A204.1 (cell line): ENCODE data around the gene VASP.
A peak's percentile ranks its signal among the peaks of the same experiment; 100 is the strongest.

Experiments
- FAIRE-seq: peaks from 2 replicates; lab custom pipeline; 2012; peaks lifted over from hg19 to GRCh38; lab: Jason Lieb, UNC

VASP gene

DNA sequence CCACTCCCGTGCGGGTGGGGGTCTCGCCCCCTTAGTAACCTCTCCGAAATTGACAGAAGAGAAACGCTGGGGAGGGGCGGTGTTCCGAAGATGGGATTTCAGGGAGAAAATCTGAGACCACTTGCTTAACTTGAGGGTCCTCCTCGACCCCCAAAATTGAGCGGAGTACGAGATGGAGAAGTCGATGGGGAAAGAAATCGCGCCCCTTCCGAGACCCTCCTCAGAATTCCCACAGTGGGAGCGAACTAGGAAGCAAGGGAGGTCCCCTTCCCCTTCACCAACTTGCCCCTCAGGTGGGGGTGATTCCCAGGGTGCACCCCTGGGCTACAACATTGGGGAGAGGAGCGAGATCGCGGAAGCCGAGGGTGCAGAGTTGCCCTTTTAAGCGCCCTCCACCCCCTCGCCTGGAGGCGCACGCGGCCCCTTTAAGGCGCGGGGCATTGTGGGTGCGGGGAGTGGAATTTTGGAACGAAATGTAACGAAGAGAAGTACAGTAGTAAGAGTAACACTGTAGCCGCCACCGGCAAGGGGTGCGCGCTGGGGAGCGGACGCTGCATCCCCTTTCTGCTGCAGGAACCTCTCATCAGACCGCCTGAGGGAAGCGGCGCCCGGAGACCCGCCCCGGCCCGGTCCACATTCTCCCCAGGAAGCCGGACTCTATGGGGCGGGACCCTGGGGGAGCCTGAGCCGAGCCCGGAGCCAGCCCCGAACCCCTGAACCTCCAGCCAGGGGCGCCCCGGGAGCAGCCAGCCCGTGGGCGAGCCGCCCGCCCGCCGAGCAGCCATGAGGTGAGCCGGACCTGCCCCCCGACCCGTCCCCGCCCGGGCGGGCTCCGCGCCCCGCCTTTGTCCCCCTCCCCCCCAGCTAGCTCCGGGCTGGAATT lies at the start of gene VASP:
VASP (plus strand) TSS at position 491 of the 883 bp plus-strand sequence; CDS start at position 784, 293 bp downstream.
- peak; percentile 27 for FAIRE-seq

DNA sequence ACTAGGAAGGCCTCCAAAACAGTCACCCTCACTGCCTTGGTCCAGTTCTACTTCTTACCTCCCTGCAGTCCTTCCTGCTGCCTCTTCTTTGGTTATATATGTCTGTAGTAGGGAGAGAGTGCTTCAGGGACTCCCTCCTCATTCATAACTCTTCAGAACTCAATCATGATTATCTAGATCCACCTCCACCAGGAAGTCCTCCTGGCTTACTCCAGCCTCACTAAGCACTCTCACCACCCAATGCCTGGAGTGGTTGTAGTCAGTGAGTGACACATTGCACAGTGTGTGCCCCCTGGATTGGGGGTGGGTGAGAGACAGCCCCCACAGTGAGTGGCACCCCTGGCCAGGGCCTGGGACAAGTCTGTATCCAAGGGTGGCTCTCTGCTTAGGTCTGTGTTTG lies 49.5 kb upstream of the VASP start:
- no peak for FAIRE-seq

DNA sequence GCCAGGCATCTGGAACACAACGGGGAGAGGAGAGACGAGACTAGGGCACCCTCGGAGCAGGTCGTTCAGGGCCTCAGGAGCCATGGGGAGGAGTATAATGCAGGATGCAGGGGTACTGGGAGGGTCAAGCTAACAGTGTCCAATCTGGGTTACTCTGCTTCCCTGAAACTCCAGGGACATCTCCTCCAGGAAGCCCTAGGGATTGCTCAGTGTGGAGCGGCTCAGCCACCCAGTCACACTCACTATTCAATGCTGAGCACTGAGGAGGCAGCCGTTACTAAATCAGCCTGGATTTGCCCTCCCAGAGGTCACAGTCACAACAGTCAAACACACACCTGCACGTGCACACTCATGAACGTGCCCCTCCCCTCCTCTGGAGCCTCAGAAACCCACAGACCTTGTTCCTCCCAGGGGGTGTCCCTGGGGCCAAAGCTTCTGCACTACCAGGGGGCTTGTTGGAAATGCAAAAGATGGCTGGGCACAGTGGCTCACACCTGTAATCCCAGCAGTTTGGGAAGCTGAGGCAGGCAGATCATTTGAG lies 46.4 kb upstream of the VASP start:
- FAIRE-seq: no peak

DNA sequence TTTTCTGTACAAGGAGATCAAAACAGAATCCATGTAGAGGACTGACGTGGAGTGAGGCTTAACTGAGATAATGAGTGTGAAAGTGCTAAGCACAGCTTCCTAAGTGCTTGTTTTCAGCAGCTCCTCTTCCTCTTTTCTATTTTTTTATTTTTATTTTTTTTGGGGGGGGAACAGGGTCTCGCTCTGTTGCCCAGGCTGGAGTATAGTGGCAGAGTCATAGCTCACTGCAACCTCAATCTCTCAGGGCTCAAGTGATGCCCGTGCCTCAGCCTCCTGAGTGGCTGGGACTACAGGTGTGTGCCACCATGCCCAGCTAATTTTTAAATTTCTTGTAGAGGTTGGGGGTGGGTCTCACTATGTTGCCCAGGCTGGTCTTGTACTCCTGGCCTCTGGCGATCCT lies 45.1 kb upstream of the VASP start:
- FAIRE-seq: no peak

DNA sequence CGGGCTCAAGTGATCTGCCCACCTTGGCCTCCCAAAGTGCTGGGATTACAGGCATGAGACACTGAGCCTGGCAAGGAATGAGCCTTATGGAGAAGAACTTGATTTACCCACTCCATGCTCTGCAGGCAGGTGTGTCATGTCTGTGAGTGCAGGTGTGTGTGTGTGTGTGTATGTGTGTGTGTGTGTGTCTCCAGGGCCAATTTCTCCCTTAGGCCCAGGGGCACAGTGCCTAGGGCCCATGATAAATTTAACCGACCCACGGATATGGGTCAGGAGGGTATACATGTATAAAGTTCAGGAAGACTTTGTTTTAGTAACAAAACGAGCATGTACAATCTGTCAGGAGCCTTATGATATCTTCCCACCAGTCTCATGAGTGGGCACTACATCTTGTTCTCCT lies 44.0 kb upstream of the VASP start:
- FAIRE-seq: no peak

DNA sequence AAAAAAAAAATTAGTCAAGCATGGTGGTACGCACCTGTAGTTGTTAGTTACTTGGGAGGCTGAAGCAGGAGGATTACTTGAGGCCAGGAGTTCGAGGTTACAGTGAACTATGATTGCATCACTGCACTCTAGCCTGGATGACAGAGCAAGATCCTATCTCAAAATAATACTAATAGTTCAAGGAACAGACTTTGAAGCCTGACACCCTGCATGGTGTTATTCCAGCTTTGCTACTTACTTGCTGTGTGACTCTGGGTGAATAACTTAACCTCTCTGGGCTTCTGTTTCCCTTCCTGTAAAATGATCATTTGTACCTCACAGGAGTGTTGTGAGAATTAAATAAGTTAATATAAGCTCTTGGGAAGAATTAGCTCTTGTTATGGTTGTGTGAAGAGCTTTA lies 43.0 kb upstream of the VASP start:
- no peak for FAIRE-seq

DNA sequence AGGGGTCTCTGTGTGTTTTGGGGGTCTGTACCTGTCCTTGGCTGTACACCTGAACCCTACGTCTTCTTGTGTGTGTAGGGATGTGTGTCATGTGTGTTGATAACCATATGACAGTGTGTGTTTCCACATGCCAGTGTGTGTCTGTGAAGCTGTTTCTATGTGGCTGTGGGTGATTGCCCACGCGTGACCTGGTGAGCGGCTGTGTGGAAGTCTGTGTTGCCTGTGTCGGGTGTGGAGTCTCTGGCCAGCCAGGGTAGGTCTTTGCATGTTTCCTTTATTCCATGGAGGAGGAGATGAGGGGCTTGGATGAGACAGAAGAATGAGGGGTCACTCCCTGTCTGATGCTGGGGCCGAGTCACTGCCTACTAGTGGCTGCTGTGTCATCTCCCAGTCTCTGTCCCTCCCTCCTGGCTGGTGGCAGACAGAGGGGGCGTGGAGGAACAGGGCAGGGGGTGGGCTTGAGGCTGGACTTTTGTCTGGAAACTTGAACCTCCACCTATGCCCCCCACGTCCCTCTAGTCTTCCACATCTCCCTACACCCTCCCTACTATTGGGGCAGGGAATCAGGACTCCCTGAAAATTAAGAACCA lies 42.3 kb upstream of the VASP start:
- no peak for FAIRE-seq

DNA sequence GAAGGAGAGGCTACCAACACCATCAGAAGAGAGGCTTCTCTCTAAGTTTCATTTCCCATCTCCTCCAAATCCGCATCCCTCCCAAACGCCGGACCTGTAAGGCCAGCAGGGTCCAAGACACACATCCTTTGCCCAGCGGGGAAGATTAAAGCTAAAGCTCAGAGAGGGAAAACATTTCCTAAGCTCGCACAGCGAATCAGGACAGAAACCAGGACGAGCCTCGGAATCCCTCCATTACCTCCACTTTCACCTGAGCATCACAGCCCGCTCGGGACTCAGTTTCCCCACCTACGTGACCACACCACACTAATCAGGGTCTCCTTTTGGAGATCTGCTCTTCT lies 40.2 kb upstream of the VASP start:
- FAIRE-seq: no peak

DNA sequence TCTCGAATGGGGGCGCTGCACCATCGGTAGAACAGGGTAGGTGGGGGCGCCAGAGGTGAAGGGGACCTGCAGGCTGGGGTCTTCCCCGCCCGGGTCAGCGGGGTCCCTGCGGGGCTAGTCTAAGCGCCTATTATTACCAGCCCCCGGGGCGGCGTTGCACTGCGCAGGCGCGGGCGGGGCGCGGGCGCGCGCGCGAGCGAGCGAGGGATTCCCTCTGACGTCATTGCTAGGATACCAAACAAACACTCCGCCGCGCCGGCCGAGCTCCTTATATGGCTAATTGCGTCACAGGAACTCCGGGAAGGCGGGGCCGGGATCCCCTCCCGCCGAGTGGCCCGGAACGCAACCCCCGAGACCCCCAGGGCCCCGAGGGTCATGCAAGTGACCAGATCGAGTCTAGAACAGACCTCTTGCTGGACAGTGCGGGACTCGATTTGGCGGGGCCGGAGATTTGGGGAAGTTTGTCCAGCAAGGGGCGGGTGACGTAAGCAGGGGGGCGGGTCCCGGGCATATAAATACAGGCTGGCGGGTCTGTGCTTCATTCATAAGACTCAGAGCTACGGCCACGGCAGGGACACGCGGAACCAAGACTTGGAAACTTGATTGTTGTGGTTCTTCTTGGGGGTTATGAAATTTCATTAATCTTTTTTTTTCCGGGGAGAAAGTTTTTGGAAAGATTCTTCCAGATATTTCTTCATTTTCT lies 39.7 kb upstream of the VASP start, which contains the start of gene FOSB:
FOSB (plus strand) TSS at position 541 of the 703 bp plus-strand sequence. CDS start 591 bp downstream, outside the sequence.
- no peak for FAIRE-seq

DNA sequence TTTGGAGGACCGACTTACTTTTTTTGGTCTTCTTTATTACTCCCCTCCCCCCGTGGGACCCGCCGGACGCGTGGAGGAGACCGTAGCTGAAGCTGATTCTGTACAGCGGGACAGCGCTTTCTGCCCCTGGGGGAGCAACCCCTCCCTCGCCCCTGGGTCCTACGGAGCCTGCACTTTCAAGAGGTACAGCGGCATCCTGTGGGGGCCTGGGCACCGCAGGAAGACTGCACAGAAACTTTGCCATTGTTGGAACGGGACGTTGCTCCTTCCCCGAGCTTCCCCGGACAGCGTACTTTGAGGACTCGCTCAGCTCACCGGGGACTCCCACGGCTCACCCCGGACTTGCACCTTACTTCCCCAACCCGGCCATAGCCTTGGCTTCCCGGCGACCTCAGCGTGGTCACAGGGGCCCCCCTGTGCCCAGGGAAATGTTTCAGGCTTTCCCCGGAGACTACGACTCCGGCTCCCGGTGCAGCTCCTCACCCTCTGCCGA lies 39.1 kb upstream of the VASP start:
- no peak for FAIRE-seq

DNA sequence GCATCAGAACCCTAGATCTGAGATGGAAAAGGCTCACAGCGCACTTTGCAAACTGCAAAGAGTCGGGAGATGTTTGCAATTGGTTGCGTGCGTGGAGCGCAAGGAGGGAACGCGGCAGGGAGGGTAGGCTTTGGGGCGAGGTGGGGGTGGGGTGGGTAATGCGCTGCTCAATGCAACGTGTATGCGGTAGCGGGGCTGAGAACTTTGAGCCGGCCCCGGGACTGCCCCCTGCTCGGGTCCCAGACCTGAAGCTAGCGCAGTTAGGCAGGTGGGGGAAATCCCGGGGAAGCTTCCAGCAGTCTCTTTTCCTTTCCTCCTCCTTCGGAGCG lies 38.5 kb upstream of the VASP start:
- no peak for FAIRE-seq

DNA sequence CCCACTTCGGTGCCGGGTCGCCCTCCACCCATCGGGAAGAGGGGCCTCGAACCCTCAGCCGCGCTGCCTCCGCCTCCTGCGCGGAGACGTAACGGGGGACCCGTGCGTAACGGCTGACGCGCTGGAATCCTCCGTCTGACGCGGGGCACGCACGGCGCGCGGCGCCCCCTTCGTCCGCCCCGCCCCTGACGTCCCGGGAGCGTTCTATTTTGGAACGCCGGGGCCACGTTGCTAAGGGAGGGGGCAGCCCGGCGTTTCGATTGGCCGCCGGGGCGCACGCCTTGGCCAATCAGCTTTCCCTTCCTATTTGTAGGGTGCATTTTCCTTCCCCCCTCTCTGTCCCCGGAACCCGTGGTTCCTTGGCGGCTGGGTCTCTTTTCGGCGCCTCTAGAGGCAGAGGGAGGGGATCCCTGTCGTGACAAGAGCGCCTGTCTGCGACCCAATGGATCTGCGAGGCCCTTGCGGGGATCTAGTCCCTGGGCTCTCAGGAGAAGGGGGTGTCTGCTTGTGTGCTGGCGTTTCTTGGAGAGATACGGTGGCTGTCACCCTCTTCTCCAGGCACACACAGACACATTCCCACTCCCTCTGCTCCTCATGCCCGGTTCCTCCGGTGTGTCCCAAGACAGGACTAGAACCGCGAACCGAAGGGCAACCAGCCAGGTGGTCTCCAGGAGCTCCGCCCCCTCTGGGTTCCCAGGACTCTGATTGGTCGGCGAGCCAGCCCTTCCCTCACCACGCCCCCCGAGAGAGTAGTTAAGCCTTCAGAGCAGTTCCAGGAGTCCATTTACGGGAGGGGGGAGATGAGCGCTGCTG lies 37.9 kb upstream of the VASP start:
- FAIRE-seq: peak; percentile 78

DNA sequence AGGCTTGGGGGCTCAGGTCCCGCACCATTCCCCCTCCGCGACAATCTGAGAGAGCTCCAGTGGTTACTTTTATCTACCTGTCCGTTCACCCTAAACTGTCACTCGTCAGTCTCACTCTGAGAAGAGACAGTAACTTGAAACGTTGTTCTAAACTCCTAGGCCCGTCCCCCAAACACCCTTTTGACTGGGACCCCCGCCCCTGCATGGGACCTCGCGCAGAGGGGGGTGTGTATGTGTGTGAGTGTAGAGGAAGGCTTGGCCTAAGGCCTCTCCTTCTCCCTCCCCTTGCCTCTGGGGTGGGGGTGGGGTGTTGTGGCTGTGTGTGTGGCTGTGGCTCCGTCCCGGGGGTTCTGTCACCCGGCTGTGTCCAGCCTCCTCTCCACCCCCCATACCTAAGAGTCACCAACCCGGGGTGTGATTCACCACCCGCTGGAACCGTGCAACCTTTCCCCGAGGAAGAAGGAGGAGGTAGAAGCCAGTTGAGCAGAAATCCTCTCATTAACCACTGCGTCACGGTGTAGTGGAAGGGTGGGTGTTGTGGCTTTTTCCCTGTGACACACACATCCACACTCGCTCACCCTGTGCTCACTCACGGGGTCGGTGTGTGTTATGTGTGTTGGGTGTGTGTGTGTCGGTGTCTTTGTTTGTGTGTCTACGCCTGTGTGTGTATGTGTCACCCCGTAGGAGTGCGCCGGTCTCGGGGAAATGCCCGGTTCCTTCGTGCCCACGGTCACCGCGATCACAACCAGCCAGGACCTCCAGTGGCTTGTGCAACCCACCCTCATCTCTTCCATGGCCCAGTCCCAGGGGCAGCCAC lies 37.1 kb upstream of the VASP start:
- no peak for FAIRE-seq

DNA sequence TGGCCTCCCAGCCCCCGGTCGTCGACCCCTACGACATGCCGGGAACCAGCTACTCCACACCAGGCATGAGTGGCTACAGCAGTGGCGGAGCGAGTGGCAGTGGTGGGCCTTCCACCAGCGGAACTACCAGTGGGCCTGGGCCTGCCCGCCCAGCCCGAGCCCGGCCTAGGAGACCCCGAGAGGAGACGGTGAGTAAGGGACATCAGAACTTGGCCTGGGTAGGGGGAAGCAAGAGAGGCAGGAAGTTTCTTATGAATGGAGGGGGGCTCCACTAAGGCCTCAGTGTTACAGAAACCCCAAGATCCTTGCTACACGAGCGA lies 36.6 kb upstream of the VASP start:
- no peak for FAIRE-seq

DNA sequence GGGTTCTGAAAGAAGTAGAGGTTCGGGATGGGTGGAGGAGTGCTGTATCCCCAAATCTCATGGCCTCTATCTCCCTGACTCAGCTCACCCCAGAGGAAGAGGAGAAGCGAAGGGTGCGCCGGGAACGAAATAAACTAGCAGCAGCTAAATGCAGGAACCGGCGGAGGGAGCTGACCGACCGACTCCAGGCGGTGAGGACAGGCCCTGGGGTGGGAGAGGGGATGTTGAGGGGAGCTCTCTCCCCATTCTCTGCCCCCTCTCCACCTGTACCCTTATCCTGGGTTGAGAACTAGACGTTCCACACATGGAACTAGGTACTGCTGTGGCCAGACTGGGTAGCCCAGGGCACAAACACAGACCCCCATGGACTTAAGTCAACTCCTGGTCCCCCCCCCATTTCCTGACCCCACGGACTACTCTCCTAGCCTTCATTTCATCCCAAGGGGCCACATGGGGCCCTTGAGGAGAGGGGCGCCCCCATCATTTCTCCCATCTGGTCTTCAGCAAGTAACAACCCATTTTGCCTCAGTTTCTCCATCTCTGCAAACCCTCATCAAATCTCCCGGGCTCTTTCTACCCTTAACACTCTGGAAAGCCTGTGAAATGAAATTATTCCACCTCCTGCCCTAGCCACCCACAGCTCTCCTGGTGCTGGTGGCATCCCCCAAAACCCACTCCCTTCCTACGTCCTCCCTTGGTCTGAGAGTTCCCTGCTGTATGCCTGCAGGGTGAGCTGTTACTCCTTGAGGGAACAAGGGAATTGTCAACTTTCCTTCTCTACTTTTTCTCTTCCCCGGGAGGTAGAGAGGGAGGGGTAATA lies 36.0 kb upstream of the VASP start:
- FAIRE-seq: no peak

DNA sequence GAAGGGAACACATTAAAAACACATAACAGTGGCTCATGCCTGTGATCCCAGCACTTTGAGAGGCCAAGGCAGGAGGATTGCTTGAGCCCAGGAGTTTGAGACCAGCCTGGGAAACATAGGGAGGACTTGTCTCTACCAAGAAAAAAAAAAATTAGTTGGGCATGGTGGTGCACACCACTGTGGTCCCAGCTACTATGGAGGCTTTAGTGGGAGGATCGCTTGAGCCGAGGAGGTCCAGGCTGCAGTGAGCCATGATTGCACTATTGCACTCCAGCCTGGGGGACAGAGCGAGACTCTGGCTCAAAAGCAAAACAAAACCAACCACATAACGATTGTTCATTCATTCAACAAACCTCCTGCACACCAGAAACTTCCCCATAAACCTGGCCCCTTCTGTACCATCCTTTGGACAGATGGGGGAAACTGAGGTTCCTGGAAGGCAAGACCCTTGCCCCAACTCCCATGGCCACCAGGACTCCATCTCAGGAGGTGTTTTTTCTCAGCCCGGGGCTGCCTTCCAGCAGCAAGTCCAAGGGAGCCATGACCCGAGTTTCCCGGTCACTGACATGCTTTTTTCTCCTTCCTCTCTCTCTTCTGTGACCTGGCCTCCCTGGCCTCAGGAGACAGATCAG lies 35.2 kb upstream of the VASP start:
- no peak for FAIRE-seq

DNA sequence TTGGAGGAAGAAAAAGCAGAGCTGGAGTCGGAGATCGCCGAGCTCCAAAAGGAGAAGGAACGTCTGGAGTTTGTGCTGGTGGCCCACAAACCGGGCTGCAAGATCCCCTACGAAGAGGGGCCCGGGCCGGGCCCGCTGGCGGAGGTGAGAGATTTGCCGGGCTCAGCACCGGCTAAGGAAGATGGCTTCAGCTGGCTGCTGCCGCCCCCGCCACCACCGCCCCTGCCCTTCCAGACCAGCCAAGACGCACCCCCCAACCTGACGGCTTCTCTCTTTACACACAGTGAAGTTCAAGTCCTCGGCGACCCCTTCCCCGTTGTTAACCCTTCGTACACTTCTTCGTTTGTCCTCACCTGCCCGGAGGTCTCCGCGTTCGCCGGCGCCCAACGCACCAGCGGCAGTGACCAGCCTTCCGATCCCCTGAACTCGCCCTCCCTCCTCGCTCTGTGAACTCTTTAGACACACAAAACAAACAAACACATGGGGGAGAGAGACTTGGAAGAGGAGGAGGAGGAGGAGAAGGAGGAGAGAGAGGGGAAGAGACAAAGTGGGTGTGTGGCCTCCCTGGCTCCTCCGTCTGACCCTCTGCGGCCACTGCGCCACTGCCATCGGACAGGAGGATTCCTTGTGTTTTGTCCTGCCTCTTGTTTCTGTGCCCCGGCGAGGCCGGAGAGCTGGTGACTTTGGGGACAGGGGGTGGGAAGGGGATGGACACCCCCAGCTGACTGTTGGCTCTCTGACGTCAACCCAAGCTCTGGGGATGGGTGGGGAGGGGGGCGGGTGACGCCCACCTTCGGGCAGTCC lies 34.5 kb upstream of the VASP start:
- no peak for FAIRE-seq

DNA sequence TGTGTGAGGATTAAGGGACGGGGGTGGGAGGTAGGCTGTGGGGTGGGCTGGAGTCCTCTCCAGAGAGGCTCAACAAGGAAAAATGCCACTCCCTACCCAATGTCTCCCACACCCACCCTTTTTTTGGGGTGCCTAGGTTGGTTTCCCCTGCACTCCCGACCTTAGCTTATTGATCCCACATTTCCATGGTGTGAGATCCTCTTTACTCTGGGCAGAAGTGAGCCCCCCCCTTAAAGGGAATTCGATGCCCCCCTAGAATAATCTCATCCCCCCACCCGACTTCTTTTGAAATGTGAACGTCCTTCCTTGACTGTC lies 34.0 kb upstream of the VASP start:
- no peak for FAIRE-seq
